Measurements from ENCODE around the gene SYNPO.

SYNPO gene

DNA sequence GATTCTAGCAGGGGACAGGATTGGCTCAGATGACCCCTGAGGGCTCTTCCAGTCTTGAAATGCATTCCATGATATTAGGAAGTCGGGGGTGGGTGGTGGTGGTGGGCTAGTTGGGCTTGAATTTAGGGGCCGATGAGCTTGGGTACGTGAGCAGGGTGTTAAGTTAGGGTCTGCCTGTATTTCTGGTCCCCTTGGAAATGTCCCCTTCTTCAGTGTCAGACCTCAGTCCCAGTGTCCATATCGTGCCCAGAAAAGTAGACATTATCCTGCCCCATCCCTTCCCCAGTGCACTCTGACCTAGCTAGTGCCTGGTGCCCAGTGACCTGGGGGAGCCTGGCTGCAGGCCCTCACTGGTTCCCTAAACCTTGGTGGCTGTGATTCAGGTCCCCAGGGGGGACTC, 17.7 kb downstream of the SYNPO start:
- no peak for TF ChIP-seq CTCF (IDR thresholded peaks at IDR 0.05; ENCODE audit: low read depth, low read length, missing control alignments)
- DNase-seq (ENCODE audit: extremely low read depth, low read depth) = no peak
- no peak overlapping the region for H3K4me3 ChIP-seq (replicated peaks; ENCODE audit: low read depth, low read length)

DNA sequence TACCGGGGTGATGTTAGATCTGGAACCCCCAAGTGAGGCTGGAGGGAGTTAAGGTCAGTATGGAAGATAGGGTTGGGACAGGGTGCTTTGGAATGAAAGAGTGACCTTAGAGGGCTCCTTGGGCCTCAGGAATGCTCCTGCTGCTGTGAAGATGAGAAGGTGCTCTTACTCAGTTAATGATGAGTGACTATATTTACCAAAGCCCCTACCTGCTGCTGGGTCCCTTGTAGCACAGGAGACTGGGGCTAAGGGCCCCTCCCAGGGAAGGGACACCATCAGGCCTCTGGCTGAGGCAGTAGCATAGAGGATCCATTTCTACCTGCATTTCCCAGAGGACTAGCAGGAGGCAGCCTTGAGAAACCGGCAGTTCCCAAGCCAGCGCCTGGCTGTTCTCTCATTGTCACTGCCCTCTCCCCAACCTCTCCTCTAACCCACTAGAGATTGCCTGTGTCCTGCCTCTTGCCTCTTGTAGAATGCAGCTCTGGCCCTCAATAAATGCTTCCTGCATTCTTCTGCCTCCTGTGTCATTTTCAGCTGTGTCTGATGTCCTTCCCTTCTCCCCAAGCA, 18.3 kb downstream of the SYNPO start:
- DNase-seq (ENCODE audit: extremely low read depth, low read depth) = no peak
- no peak for TF ChIP-seq CTCF (IDR thresholded peaks at IDR 0.05; ENCODE audit: low read depth, low read length, missing control alignments)

DNA sequence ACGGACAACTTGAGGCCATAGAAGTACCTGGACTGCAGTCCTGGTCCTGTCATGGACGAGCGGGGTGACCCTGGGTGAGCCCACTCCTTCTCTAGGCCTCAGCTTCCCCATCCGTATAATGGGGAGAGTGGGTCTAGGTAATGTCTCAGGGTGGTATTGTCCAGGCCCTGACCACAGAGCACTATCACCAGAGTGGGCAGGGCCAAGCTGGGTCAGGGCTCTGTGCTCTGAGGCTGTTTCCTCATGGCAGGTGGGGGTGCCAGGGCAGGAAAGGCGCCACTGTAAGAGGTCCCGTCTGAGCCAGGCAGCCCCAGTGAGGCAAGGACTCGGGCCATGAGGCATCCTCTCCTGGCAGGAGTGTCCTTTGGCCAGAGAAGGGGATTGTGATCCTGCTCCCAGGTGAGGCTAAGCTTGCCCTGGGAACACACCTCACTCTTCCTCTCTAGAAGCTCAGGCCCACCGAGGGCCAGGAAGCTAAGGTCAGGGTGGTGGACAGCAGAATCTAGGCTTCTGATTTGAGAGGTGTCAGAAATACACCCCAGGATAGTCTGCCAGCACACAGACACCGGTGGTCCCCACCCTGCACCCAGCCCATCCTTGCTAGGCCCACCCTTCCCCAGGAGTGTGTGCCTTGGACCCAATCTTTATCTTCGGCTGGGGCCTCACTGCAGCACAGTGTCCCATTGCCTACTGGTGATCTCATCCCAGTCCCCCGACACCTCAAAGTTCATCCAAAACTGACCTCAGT, 19.1 kb downstream of the SYNPO start:
- TF ChIP-seq CTCF (IDR thresholded peaks at IDR 0.05; ENCODE audit: low read depth, low read length, missing control alignments) = no peak
- no peak overlapping the region for H3K4me3 ChIP-seq (replicated peaks; ENCODE audit: low read depth, low read length)
- DNase-seq (ENCODE audit: extremely low read depth, low read depth) = no peak

More for the DNA sequence above, 18.3 kb downstream of the SYNPO start:
- H3K4me3 ChIP-seq (replicated peaks; ENCODE audit: low read depth, low read length) = no peak overlapping the region

GRCh38 chr5:150660108-150660831, 19.8 kb downstream of the SYNPO start:
- TF ChIP-seq CTCF (IDR thresholded peaks at IDR 0.05; ENCODE audit: low read depth, low read length, missing control alignments) = no peak
- DNase-seq (ENCODE audit: extremely low read depth, low read depth) = no peak
- no peak overlapping the region for H3K4me3 ChIP-seq (replicated peaks; ENCODE audit: low read depth, low read length)

DNA sequence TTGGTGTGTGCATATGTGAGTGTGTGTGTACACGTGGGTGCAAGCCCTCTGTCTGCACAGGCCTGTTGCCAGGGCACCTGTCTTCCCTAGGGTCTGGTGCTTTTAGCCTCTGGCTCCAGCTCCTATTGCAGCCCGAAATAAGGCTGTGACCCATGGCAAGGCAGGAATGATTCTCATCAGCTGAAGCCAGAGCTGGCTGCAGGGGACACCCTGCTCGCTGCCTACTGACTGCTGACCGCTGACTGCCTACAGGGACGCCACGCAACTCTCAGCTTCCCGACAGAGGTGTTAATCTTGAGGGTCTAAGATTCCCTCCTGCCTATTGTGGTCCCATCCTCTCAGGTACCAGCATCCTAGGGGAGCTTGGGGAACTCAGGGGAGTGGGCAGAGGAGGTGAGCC, 20.6 kb downstream of the SYNPO start, which contains the start of gene MYOZ3:
MYOZ3 (plus strand) TSS at position 166 of the 400 bp plus-strand sequence. CDS start 1,691 bp downstream, outside the sequence.
- DNase-seq (ENCODE audit: extremely low read depth, low read depth) = no peak
- no peak for TF ChIP-seq CTCF (IDR thresholded peaks at IDR 0.05; ENCODE audit: low read depth, low read length, missing control alignments)
- no peak within 1 kb of the TSS for H3K4me3 ChIP-seq (replicated peaks; ENCODE audit: low read depth, low read length)

- no peak for DNase-seq (ENCODE audit: extremely low read depth, low read depth)
- no peak for TF ChIP-seq CTCF (IDR thresholded peaks at IDR 0.05; ENCODE audit: low read depth, low read length, missing control alignments)
- no peak overlapping the region for H3K4me3 ChIP-seq (replicated peaks; ENCODE audit: low read depth, low read length)
Observed at GRCh38 chr5:150661821-150662596, 21.5 kb downstream of the SYNPO start.
